PC-9 (cell line): Measurements from ENCODE around the gene RPRD1A.

Source experiments
- CTCF ChIP-seq: fragments of 200-600 bp; sonication (generic); conservative IDR thresholded peaks from 2 replicates; pipeline ENCODE4 v1.6.1; 2017; ENCODE audit warnings: mixed run types, antibody characterized with exemption, mild to moderate bottlenecking, moderate library complexity
- EZH2 ChIP-seq: fragments of 200-600 bp; sonication (generic); IDR thresholded peaks from 2 replicates; pipeline ENCODE4 v1.8.0; 2017; ENCODE audit warnings: antibody characterized with exemption, low read depth

GRCh38 chr18:36058674-36059073 is 8.7 kb downstream of the RPRD1A start:
- TF ChIP-seq CTCF, result no peak
- no peak for TF ChIP-seq EZH2
